Progenitor cell of endocrine pancreas (in vitro differentiated cells): Measurements from ENCODE around the gene IL6. TPM values are rescaled to one million over a fixed set of nuclear protein-coding genes. Genes with fewer than 3 reads are reported as not detected.
"Not testable (repeated sequence)": the region's sequence is repeated elsewhere in the genome, so short reads cannot be mapped to it uniquely, and the experiment has no call there.

ENCODE experiments used
- DNase-seq: peaks from one replicate; pipeline ENCODE4 v3.0.0; 2021; ENCODE audit warnings: low spot score; ENCODE audit not compliant: unreplicated experiment
- H3K27ac Mint-ChIP-seq: 2 replicates; pipeline ENCODE4 v1.8.0; 2021; ENCODE audit warnings: mild to moderate bottlenecking, moderate library complexity, mixed read lengths
- H3K27me3 Mint-ChIP-seq: 2 replicates; pipeline ENCODE4 v1.8.0; 2021; ENCODE audit warnings: mixed read lengths
- H3K36me3 Mint-ChIP-seq: 2 replicates; pipeline ENCODE4 v1.8.0; 2022; ENCODE audit warnings: mixed read lengths; ENCODE audit not compliant: insufficient read depth
- H3K4me1 Mint-ChIP-seq: 2 replicates; pipeline ENCODE4 v1.8.0; 2021; ENCODE audit warnings: low read depth, mixed read lengths
- H3K4me3 Mint-ChIP-seq: 2 replicates; pipeline ENCODE4 v1.8.0; 2021; ENCODE audit warnings: low read depth, mild to moderate bottlenecking, moderate library complexity, mixed read lengths
- H3K9me3 Mint-ChIP-seq: 2 replicates; pipeline ENCODE4 v1.8.0; 2021; ENCODE audit warnings: low read depth, mixed read lengths
- long read RNA-seq: library from polyadenylated mRNA; unstranded; transcript quantifications from one replicate; pipeline ENCODE4 v2.0.0, GENCODE V29; 2020
- total RNA-seq: library from RNA; stranded (reverse); gene quantifications from 2 replicates; pipeline ENCODE4 v1.2.1, GENCODE V29; 2021
- TF ChIP-seq, protein P1 (sequence below): fragments of 200-600 bp; sonication (generic); IDR thresholded peaks from one replicate; pipeline ENCODE4 v1.5.0; 2021; ENCODE audit warnings: antibody characterized with exemption, mild to moderate bottlenecking; ENCODE audit not compliant: unreplicated experiment

The IL6 gene
- not detected in 2 replicates for total RNA-seq
- long read RNA-seq: 0 reads

DNA sequence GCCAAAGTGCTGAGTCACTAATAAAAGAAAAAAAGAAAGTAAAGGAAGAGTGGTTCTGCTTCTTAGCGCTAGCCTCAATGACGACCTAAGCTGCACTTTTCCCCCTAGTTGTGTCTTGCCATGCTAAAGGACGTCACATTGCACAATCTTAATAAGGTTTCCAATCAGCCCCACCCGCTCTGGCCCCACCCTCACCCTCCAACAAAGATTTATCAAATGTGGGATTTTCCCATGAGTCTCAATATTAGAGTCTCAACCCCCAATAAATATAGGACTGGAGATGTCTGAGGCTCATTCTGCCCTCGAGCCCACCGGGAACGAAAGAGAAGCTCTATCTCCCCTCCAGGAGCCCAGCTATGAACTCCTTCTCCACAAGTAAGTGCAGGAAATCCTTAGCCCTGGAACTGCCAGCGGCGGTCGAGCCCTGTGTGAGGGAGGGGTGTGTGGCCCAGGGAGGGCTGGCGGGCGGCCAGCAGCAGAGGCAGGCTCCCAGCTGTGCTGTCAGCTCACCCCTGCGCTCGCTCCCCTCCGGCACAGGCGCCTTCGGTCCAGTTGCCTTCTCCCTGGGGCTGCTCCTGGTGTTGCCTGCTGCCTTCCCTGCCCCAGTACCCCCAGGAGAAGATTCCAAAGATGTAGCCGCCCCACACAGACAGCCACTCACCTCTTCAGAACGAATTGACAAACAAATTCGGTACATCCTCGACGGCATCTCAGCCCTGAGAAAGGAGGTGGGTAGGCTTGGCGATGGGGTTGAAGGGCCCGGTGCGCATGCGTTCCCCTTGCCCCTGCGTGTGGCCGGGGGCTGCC is at the start of gene IL6:
Gene IL6 (plus strand): TSS at position 294 of the 807 bp plus-strand sequence. CDS start 63 bp downstream, at position 357.
- Mint-ChIP-seq H3K4me1 (peaks cover 9% of the 10 kb centered on the region), H3K27ac (no peak within 1 kb of the TSS), H3K4me3 (peak within 1 kb of the TSS; percentile 48), H3K9me3 (no peaks in the 10 kb centered on the region), H3K36me3 (no peaks in the 10 kb centered on the region), H3K27me3 (peaks cover 22% of the 10 kb centered on the region)
- TF ChIP-seq, protein P1, sequence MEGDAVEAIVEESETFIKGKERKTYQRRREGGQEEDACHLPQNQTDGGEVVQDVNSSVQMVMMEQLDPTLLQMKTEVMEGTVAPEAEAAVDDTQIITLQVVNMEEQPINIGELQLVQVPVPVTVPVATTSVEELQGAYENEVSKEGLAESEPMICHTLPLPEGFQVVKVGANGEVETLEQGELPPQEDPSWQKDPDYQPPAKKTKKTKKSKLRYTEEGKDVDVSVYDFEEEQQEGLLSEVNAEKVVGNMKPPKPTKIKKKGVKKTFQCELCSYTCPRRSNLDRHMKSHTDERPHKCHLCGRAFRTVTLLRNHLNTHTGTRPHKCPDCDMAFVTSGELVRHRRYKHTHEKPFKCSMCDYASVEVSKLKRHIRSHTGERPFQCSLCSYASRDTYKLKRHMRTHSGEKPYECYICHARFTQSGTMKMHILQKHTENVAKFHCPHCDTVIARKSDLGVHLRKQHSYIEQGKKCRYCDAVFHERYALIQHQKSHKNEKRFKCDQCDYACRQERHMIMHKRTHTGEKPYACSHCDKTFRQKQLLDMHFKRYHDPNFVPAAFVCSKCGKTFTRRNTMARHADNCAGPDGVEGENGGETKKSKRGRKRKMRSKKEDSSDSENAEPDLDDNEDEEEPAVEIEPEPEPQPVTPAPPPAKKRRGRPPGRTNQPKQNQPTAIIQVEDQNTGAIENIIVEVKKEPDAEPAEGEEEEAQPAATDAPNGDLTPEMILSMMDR: no peak
- no peak for DNase-seq

DNA sequence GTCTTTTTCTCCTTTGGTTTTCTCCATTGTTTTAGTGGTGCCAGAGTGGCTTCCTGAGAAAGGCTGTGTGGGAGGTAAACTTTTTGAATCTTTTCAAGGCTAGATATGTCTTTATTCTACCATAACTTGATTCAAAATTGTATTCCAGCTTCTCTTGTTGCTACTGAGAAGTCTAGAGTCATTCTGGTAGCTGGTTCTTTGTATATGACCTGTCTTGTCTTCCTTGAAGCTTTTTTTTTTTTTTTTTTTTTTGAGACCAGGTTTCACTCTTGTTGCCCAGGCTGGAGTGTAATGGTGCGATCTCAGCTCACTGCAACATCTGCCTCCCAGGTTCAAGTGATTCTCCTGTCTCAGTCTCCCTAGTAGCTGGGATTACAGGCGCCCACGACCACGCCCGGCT is 49.7 kb upstream of the IL6 start:
- not testable (repeated sequence) for DNase-seq, H3K9me3 Mint-ChIP-seq, H3K27me3 Mint-ChIP-seq, H3K4me3 Mint-ChIP-seq, H3K36me3 Mint-ChIP-seq, H3K27ac Mint-ChIP-seq
- H3K4me1 Mint-ChIP-seq: peaks cover 11% of the 10 kb centered on the region

DNA sequence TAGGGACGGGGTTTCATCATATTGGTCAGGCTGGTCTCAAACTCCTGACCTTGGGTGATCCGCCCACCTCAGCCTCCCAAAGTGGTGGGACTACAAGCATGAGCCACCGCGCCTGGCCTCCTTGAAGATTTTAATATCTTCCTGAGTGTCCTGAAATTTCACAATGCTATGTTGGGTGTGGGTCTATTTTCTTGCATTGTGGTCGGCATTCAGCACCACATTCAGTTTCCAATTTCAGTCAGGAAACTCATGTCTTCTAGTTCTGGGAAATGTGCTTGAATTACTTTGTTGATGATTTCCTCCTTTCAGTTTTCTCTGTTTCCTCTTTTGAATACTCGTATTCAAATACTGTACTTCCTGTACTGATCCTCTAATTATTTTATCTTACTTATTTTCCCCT is 49.3 kb upstream of the IL6 start:
- TF ChIP-seq, protein P1: no peak
- peaks cover 7% of the 10 kb centered on the region for H3K9me3 Mint-ChIP-seq
- no peaks in the 10 kb centered on the region for H3K36me3 Mint-ChIP-seq
- peaks cover 8% of the 10 kb centered on the region for H3K4me1 Mint-ChIP-seq
- no peak for DNase-seq
- H3K27me3 Mint-ChIP-seq: no peaks in the 10 kb centered on the region
- no peak overlapping the region for H3K27ac Mint-ChIP-seq
- H3K4me3 Mint-ChIP-seq: no peak overlapping the region

DNA sequence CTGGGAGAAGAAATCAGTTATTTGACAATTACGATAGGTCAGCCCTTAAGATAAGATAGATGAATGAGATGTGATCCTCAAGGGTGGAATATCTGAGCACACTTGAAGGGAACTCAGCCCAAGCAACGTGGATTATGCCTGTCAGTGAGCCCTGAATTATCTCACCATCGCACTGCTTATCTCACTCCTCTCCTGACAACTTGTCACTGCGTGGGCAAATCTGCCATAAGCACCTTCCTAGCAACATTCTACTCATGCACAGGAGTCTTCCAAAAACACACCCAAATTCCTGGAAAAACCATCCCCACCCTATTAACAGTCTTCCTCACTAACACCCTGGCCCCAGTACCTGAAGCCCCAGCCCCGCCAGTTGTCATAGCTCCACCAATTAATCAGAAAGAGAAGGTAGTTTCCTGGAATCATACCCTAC is 46.5 kb upstream of the IL6 start:
- Mint-ChIP-seq H3K9me3 (no peaks in the 10 kb centered on the region), H3K27ac (no peak overlapping the region), H3K27me3 (no peaks in the 10 kb centered on the region)

DNA sequence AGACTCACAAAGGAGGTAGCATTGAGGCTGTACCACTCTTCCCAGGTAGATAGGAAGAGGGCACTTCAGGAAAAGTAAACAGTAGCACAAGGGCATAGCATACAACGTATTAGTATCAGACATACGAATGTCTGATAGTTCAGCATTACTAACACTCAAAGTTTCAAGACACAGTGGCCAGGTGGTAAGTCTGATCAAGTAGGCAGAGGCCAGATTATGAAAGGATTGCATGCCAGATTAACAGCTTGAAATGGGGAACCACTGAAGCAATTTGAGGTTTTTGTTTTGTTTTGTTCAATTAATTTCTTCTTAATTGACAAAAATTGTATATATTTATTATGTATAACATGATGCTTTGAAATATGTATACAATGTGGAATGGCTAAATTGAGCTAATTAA is 45.7 kb upstream of the IL6 start:
- Mint-ChIP-seq H3K36me3 (no peaks in the 10 kb centered on the region), H3K27me3 (no peaks in the 10 kb centered on the region), H3K27ac (no peak overlapping the region), H3K4me3 (no peak overlapping the region), H3K4me1 (no peaks in the 10 kb centered on the region), H3K9me3 (no peaks in the 10 kb centered on the region)
- TF ChIP-seq, protein P1: no peak
- no peak for DNase-seq

More for the DNA sequence above, 46.5 kb upstream of the IL6 start:
- Mint-ChIP-seq H3K4me1 (no peaks in the 10 kb centered on the region), H3K4me3 (no peak overlapping the region), H3K36me3 (no peaks in the 10 kb centered on the region)
- DNase-seq: no peak
- TF ChIP-seq, protein P1: no peak
